Measurements from ENCODE around the gene LSP1.

LSP1 gene

DNA sequence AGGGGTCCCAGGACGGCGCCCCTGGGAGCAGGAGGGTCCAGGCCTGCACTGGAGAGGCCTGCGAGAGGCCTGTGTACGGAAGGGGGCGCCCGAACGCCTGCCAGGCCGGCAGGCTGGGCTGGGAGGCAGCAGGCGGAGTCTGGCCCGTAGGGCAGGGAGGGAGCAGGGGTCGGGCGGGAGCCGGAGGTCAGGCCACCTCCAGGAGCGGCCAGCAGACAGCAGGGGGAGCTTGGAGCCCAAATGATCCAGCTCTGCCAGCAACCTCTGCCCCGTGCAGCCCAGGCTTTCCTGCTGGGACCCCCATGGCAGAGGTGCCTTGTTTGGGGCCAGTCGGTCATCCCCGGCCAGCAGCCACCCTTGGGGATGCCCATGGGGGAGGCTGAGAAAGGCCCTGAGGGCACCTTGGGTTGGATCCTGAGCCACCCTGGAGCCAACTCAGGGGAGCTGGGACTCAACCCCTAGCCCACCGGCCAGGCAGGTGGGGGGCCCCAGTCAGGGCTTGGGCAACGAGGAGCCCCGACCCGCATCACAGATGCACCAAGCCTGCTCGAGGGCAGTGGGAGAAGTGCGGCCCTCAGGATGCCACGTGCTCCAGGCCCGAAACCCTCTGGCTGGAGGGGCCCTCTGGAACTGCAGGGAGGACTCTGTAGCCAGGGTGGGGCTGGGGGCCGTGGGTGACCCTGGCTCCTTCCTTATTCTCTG is 27.7 kb upstream of the LSP1 start:
- no peak for DNase-seq

DNA sequence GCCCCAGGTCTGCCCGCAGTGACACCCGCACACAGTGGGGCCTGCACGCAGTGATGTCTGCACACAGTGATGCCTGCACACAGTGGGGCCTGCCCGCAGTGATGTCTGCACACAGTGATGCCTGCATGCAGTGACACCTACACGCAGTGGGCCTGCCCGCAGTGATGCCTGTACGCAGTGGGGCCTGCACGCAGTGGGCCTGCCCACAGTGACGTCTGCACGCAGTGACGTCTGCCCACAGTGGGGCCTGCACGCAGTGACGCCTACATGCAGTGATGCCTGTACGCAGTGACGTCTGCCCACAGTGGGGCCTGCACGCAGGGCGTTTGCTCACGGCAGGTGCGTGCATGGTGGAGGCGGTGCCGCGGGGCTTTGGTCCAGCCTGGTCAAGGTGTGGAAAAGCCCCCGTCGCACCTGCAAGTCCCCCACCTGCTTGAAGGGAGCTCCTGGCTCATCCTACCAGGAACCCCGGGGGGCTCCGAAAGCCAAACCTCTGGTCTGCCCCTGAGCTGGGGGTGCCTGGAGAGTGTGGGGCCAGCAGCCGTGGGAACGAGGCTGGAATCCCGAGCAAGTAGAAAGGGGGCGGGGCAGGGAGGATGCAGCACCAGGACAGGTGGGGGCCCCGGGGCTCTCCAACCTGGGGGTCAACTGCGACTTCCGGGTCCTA is 27.0 kb upstream of the LSP1 start:
- no peak for DNase-seq

DNA sequence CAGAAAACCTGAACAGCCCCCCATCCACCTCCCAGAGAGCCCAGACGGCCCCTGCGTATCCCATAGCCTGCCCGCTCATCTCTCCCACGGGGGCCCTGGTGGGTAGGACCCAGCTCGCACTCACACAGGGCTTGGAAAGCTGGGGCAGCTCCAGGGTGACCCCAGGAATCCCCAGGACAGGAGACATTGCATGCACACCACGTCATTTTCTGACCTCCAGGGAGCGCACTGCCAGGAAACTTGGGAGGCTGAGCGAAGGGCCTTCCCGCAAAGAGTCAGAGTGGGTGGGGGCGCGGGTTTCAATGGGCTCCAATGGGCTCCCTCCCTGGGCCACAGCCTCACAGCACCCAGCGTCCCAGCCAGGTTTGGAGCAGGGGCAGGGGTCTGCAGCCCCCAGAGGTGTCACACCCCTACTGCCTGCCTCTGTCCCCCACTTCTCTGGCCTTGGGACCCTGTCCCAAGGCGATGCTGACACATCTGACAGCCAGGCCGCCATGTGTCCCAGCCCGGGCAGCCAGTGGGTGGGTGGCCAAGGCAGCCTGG is 26.3 kb upstream of the LSP1 start:
- no peak for DNase-seq

DNA sequence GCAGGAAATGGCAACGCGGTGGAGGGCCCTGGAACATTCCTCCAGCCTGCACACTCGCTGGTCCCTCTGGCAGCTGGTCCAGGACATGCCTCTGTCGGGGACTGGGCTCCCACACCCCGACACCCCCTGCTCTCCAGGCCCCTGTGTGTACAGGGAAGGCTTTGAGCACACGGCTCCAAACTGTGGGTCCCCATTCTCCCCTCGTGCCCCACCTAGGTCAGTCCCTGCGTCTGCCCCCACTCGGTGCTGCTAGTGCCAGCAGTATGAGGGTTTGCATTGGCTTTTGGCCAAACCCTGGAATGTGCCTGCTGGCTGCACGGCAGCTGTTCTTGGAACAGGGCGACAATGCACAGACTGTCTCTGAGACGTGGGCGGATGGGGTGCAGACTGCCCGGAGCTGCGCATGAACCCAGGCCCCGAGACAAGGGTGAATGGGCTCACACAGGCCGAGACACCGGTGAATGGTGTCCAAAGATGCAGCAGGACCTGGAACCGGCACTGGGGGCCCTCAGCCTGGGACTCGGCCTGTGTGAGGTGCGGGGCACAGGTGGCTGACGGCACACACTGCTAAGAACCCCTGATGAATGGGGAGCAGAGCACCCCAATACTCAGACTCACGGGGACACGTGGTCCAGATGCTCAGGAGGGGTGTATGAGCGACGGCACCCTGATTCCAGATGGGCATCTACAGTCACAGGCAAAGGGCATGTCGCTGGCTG is 25.6 kb upstream of the LSP1 start:
- no peak for DNase-seq

DNA sequence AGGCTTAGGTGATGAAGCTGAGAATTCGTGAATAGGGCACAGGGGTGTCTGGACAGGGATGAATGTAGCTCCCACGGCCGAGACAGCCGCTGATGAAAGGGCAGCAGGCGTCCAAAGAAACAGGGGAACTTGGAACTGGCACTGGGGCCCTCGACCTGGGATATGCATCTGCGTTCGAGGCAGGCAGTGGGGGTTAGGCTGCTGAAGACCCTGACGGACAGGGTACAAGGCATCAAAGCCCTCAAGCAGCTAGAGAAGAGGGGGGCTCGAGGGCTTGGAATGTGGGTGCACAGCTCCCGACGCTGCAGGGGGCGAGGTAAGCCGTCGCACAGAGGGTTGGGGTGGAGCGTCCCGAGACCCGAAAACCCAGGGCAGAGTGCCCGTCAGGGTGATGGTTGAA is 25.0 kb upstream of the LSP1 start:
- DNase-seq: no peak

DNA sequence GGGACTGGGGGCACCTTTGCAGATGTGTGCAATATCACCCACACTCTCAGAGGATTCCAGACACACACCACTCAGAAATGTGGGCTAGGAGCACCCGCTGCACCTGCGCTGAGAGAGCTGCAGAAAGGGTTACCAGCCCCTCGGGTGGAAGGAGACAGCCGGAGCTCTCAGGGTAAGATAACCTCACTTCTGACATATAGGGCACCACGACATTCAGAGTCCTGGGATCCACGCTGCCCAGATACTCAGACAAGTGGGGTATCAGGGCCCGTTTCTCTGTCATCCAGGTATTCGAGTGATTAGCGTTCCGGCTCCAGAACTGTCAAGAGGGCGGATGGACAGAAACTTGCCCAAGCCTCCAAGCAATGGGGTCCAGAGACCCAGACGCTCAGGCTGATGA is 24.3 kb upstream of the LSP1 start:
- no peak for DNase-seq

DNA sequence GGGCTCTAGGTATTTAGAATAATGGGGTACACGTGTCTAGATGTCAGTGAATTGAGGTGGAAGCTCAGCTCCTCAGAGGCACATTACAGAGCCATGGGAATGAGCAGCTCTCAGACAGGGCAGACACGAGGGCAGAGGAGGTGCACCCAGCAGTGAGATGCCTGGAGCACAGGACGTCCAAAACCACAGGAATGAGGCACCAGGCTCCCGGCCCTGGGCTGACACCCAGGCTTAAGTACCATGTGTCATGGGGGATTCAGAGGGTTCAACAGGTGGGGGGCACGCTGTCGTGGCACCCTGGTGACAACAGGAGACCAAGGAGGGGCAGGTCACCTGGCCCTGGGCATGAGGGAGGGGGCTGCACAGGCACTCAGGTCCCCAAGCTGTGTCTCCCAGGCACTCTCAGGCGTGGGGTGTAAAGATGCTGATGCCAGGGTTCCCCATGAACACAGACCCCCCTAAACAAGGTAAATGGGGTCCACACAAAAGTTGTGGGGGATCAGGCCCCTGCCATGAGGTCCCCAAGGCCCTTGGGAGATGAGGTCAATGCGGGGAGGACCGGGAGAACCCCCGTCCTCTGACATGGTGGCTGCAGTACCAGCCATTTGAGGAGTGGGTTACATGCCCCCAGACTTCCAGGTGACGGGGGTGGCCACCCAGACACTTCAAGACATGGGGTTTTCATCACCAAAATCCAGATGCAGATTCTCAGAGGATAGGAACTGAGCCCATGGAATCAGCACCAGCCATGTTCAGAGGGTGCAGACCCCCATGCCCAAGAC is 23.7 kb upstream of the LSP1 start:
- DNase-seq: no peak

DNA sequence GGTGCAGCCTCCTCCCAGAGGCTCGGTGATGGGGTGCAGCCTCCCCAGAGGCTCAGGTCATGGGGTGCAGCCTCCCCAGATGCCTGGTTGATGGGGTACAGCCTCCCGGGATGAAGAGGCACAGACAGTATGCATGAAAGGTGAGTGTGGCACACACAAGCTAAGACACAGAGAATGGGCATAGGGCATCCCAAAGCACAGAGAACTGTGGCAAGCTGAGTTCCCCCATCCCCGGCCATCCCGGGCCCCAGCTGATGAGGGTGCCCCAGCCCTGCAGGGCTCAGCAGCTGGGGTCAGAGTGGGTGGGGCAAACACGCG is 22.9 kb upstream of the LSP1 start:
- DNase-seq: no peak

DNA sequence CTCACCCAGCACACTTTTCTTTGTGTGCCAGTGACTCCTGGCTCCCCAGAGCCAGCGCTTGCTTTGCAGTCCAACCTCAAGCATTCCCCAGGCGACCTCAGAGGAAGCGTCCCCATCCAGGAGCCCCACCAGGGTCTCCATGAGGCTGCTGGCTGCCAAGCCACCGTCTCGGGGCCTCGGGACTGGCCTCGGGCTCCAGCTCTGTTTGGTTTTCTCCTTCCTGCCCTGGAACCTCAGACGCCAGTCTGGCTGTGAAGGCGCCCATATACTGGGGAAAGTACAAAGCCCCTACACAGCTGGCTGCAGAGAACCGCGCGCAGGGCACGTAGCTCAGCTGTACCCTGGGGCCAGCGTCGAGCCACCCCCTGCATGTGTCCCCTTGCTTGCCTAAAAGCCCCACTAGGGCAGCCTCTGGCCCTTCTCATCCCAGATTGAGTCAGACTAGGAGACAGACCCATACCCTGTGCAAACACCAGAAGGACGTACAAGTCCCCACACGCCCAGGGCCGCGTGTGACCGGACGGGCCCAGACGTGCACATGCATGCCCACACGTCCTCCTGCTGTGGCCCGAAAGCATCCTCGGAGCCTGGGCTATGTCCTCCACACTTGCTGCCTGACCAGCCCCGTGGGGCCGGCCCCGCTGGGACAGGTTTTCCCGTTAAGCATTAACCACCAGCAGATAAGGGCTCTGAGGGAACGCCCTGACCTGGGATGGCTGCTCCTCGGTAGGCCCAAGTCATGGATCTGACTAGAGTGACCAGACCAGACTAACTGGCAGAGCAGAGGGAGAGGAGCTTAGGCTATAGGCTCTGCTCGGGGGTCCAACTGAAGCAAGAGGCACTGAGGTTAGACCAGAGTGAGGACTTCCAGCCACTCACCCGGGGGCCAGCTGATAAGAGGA is 22.3 kb upstream of the LSP1 start:
- no peak for DNase-seq

DNA sequence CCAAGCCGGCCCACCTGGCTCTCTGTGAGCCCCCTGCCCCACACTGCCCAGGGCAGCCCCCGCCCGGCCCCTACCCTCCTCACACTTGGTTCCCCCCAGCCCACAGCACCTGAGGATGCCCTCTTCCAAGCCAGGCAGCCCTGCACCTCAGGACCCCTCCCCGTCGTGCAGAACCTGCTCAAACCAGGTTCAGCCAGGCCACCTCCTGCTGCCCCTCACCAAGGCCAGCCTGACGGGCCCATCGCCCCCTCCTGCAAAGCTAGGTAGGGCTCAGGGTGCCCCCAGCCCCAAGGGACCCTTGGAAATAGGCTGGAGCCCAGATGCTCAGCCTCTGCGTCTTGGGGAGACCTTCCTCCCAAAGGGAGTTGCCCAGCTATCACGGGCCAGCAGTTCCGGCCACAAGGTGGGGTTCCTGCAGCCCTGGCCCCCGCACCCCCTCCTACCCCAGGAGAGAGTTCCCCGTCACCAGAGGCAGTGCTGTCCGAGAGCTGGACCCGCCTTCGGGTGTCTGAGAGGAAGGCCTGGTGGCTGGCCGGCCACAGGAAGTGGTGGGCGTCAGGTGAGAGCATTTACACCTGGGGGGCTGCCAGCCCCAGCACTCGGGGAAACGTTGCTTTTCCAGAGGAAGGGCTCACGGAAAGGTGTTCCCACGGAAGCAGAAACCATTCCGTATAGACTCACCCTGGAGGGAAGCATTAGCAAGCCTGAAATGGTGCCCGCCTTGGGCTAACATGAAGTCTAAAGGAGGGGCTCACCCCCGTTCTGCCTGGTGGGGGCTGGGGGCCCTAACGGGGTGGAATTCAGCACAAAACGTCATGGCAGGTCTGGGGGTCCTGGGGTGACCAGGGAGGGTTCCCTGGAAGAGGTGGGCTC is 21.3 kb upstream of the LSP1 start:
- no peak for DNase-seq

DNA sequence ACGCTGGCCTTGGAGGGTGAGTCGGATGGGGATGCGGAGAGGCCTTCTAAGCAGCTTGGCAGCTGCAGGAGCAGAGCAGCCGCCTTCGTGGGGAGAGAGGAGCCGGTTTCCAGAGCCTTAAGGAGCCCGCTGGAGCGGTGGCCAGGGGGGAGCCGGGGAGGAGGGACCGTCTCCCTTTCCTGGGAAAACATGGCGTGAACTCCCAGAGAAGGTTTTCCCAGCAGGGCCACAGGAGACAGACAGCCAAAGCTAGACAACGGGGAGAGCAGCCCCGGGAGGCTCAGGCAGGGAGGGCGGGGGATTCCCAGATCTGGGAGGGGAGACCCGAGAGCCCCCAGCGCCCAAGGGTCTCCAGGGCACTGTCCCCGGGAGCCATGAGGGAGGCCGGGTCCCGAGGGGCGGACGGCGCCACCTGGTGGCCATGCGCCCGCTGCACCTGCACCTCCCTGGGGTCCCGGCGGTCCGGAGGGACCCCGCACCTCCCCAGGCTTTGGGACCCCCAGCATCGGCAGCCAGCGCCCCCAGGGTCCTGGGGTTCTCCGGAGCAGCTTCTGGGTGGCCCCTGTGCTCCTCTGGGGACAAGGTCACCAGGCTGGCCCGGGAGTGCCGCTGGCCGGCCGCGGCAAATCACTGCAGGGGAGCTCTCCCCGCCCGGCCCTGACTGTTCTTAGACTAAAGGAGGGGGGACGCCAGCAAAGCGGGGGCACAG is 20.5 kb upstream of the LSP1 start:
- no peak for DNase-seq

DNA sequence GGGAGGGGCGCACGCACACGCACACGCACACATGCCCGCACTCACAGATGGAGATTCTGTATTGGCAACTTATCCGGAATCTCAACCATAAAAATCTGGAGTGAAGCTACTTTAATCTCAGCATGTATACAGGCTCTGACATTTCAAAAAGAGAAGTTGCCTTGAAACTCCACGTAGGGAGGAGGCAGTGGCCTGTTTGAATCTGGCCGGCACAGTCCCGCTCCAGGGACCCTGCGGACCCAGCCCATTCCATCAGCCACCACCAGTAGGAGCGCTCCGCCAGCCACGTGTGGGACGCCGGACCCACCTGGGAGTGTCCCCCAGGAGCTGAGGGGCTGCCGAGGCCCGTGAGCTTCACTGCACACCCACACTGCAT is 20.0 kb upstream of the LSP1 start:
- DNase-seq: no peak

DNA sequence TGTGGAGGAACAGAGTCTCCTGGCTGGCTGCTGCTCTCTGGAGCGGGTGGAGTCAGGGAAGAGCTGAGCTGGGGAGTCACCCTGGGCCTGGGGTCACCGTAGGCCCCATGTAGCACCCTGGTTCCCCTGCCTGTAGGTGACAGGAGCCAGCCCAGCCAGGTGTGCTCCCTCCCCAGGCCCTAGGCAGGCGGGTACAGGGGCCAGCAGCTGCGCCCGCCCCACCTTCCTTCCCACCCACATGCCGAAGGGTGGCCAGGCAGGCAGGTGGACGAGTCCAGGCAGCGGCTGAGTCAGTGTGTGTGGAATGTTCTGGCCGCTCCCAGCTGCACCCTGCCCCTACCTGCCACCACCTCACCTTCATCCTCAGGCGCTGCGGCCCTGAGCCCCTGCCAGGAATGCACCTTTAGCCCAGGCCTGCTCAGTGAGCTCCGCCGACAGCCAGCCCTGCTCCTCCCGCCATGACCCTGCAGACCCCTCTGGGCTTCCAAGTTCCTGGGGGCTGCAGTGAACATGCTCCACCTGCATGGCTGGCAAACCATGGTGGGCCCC is 18.7 kb upstream of the LSP1 start:
- DNase-seq: no peak

DNA sequence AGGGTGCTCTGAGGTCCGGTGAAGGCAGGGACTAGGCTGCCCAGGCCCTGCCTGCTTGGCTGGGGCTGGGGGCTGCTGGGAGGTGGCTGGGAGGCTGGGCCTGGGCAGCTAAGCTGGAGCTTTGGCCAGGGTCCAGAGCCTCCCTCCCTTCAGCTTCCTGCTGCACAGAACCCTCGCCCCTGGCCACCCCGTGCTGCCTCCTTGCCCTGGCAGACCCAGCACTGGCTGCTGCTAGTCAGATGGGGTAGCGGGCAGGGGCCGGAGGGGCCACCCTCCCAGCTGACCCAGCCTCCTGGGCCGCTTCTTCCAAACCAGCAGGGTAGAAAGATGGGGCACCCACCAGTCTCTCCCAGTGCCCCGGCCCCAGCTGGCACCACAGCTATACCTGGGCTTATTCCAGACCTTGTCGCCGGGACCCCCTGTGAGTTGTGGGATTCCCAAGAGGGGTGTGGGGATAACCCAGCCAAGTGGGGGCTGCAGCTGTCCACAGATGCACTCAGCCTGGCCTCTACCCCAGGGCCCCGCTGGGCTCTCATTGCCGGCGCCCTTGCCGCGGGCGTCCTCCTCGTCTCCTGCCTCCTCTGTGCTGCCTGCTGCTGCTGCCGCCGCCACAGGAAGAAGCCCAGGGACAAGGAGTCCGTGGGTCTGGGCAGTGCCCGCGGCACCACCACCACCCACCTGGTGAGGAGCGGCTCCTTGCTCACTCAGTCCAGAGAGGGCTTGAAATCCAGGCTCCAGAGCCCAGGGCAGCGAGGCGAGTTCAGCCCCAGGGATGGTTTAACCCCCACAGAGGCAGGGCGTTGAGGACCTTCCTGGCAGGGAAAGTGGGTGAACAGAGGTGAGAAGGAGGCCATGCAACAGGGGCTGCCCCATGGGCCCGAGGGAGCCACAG is 17.9 kb upstream of the LSP1 start, which contains the start of gene SYT8:
Gene SYT8 (plus strand): TSS at position 212 of the 892 bp plus-strand sequence. CDS start 116 bp downstream, at position 328.
- no peak for DNase-seq

DNA sequence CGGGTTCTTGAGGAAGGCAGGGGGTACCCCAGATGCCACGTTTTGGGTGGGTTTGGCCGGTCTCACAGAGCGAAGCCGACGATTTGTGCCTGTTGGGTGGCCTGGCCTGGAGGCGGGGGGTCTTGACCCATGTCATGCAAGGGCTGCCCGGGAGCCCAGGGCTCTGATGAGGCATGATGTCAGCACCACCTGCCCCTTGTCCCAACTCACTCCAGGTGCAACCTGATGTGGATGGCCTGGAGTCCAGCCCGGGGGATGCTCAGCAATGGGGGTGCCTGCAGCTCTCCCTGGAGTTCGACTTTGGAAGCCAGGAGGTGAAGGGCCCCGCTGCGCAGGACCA is 17.2 kb upstream of the LSP1 start:
- DNase-seq: no peak

DNA sequence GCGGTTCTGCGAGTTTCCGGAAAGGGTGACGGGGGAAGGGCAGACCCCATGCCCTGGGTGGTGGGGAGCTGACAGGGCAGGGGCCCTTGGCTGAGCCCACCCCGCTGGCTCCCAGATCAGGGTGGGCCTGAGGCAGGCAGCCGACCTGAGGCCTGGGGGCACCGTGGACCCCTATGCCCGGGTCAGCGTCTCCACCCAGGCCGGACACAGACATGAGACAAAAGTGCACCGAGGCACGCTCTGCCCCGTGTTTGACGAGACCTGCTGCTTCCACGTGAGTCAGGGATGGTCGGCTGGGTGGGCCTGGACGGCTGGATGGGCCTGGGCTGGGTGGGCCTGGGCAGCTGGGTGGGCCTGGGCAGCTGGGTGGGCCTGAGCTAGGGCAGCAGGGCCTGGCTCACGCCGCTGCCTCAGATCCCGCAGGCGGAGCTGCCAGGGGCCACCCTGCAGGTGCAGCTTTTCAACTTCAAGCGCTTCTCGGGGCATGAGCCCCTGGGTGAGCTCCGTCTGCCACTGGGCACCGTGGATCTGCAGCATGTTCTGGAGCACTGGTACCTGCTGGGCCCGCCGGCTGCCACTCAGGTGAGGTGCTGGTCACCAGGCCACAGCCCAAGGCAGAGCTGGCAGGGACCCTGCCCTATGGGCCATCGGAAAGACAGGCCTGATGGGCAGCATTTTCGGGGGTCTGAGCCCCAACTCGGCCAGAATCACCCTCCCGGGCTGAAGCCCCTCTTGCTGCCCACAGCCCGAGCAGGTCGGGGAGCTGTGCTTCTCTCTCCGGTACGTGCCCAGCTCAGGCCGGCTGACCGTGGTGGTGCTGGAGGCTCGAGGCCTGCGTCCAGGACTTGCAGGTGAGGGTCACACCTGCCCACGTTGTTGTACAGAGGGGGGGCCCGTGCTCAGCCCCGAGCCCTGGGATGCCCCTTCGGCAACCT is 16.6 kb upstream of the LSP1 start:
- no peak for DNase-seq

DNA sequence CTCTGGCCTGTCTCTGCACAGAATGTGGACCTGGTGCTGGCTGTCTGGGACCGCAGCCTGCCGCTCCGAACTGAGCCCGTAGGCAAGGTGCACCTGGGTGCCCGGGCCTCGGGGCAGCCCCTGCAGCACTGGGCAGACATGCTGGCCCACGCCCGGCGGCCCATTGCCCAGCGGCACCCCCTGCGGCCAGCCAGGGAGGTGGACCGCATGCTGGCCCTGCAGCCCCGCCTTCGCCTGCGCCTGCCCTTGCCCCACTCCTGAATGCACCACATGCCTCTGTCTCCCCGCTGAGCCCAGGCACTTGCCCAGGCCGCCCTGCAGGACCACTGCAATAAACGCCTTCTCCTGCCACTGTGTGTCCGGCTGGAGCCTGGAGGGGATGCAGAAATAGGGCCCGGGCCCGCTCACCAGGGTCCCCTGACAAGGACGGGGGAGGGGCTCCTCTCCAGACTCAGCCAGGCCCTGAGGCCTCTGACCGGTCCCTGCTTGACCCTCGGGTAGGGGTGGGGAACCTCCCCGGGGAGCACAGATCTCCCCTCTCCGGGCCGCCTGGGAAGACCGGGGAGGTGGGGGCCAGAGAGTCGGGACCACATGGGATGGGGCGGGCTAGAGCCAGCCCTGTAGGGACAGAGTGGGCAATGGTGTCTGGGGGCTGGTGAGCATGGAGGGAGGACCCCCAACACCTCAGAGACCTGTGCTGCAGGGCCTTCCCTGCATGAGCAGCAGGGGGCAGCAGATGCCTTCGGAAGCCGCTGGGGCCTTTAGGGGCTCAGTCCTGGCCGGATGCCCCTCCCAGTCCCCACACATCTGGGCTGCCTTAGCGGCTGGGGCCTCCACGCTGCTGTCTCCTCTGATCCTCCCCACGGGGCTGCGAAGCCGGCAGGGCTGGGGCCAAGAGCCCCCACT is 15.5 kb upstream of the LSP1 start:
- DNase-seq: no peak
